GM21390 (cell line): Measurements from ENCODE around the gene ETFA.

Source experiments
- ATAC-seq: cut with Tn5 transposase; IDR thresholded peaks from one replicate; pipeline ENCODE4 v1.9.1; 2021; ENCODE audit not compliant: unreplicated experiment

The ETFA gene

GRCh38 chr15:76221085-76221767, 90.0 kb downstream of the ETFA start:
- no peak for ATAC-seq

GRCh38 chr15:76217882-76218217, 93.4 kb downstream of the ETFA start:
- ATAC-seq, result no peak

DNA sequence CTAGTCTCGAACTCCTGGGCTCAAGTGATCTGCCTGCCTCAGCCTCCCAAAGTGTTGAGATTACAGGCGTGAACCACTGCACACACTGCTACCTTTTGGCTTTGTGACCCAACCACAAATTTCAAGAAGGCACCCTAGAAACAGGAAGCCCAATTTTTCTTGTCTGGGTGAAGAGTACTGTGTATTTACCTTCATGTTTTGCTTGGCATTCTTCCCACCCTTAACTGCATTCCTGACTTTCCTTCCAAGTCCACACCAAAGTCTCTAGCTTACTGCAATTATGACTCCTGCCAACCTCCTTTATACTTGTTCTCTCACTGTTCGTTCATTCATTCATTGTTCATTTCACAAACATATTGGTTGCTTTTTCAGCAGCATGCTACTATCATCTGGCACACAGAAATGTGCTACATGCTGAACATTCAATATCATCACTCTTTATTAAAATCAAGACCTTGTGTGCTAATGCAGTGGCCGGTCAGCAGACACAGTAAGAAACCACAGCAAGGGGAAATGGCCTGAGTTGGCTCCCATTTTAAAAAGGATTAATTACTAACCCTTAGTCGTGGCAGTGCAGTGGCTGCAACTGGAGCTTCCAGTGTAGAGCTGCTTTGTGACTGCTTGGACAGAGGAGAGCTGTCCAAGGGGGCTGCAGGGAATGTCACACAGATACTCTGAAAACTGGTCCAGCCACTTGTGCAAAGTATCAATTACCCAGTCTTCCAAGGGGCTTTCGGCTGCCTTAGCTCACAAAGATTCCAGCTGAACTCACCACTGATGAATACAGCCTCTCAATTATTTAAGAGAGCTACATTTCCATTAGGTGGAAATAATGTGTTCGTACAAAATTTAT, 94.0 kb downstream of the ETFA start:
- no peak for ATAC-seq

GRCh38 chr15:76215634-76216033, 95.6 kb downstream of the ETFA start:
- no peak for ATAC-seq

GRCh38 chr15:76209942-76210341, 101.3 kb downstream of the ETFA start:
- ATAC-seq, result no peak

DNA sequence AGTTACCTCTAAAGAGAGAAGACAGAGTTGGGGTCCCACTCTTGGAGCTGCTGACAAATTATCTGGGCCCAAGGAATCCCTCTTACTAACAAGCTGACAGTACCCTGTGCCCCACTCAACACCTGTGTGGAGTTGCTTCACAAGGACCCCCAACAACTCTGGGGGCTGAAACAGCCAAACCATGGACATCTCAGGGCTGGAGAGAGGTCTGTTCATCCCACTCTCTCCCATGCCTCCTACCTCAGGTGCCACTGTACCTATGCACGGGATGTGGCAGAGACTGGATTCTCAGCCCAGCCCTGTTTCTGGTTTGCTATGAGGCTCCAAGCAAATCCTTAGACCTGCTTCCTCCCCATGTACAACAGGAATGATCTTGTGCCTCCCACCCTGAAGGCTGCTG, 101.7 kb downstream of the ETFA start:
- no peak for ATAC-seq

DNA sequence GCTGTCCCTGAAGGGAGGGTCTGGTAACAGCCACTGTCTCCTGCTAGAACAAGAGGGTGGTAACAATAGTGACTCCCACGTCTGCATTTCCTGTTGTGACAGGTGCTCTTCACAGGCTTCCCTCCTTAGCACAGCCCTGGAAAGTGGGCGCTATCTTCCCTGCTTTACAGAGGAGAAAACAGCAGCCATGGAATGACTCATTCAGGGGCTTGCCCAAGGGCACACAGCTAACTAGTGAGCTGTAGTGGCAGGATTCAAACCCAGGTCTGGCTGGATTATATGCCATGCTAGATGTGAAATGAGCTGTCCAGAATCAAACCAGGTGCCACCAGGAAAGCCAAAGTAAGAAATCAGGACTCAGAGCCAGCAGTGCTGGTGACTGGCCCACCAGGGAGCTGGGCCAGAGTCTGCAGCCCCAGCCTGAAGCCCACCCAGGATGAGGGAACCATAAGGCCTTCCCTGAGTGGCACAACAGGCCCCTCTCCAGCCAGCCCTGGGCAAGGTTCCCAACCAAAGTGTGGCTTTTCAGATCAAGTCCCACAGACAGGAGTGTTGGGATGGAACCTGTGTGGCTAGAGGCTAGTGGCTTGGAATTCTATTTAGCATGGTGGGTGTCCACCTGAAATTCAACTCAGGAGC, 102.4 kb downstream of the ETFA start:
- no peak for ATAC-seq

DNA sequence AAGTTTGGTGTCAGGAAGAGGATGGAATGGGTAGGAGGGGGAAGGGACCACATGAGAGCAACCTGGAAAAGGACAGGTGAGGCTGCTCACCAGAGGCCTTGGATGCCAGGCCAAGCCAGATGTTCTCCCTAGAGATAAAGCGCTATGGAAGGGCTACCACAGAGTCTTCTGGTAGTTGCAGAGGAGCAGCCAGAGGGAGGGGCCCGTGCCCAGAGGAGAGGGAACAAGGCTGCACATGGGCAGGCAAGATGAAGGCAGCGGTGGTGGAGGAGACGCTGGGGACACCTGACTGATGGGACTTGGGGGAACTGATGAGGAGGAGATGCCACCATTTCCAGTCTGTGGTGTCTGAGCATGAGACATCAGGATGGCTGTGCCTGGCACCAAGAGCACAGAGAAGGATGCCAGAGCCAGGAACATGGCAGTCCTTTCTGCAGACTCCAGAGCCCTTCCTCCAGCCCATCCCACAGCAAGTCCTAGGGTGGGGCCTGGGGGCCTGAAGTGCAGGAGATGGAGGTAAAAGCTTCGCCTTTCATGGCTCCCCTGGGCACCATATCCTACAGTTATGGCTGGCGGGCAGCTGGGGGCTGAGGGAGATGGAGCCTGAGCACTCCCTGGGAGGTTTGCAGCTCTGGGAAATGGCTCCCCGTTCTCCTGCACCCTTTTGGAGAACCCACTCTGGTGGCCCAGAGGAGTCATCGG, 103.0 kb downstream of the ETFA start:
- ATAC-seq, result no peak

DNA sequence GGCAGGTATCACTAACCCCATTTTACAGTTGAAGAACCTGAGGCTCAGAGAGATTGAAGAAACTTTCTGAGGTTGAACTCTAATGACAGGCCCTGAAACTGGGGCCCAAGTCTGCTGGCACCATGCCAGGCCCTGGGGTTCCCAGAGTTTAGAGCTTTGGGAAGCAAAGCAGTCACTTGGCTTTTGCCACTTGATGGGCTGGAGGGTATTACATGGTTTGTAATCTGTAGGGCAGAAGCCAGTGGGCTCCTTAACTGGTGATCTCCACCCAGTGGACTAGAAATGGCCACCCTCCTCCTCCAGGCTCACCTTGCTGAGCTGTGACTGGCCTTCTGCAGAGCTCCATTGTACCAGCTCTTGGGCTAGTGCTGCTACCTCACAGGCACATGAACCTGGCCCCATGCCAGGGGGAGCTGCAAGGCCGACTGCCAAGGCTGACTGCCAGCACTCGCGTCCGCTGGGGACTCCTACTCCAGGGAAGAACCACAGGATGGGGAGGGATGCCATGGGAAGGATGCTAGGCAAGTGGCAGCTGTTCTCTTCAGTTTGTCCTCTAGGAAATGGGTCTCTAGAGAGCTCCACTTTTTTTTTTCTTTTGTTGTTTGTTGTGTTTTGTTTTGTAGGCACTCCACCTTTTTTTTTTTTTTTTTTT, 104.8 kb downstream of the ETFA start:
- no peak for ATAC-seq

- no peak for ATAC-seq
These were observed 106.3 kb downstream of the ETFA start for GRCh38 chr15:76204916-76205460.

DNA sequence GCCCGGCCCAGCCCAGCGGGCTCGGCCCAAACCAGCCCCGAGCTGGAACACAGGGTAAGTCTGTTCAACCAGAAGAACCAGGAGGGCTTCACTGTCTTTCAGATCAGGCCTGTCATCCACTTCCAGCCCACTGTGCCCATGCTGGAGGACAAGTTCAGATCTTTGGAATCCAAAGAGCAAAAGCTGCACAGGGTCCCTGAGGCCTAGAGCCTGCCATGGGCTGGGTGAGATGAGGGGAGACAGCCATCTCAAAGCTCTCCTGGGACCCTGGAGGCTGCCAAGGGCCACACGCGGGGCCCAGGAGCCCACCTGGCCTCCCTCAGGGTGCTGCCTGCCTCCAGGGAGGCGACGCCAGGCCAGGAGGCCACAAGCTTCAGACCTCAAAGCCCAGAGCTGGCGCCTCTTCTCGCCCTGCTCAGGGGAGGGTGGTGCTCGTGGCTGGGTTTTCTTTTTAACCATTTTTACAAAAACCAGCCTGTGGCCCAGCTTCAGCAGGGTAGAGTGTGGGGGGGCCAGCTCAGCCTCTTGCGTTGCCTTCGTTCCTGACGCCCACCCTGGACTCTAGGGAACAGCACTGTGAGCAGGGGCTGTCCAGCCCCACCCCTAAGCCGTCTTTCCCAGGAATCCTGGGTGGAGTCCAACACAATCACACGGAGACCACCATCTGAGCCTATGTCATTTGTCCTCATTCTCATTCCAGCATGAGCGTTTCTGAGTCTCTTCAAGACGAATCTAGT, 107.0 kb downstream of the ETFA start:
- no peak for ATAC-seq

DNA sequence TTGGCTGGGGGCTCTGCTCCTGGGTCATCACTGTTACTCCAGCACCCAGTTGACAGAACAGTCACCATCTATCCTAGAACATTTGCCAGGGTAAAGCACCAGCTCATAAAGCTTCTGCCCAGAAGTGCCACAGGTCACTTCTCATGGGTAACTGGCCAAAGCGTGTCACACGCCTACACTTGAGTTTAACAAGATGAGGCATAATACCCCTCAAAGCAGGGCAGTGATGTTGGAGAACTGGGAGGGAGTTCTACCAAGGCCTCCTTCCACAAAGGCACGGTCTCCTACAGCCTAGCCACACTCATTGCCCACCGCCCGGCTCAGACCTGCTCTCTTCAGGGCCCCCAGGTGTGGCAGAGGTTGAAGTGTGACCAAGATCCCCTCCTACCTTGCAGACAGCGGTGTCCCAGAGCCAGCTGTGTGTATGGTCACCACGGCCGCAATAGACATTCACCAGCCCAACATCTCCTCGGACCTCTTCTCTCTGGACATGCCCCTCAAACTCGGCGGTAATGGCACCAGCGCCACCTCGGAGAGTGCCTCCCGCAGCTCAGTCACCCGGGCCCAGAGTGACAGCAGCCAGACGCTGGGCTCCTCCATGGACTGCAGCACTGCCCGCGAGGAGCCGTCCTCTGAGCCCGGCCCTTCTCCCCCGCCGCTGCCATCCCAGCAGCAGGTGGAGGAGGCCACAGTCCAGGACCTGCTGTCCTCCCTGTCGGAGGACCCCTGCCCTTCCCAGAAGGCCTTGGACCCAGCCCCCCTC, 107.7 kb downstream of the ETFA start:
- ATAC-seq, result no peak

DNA sequence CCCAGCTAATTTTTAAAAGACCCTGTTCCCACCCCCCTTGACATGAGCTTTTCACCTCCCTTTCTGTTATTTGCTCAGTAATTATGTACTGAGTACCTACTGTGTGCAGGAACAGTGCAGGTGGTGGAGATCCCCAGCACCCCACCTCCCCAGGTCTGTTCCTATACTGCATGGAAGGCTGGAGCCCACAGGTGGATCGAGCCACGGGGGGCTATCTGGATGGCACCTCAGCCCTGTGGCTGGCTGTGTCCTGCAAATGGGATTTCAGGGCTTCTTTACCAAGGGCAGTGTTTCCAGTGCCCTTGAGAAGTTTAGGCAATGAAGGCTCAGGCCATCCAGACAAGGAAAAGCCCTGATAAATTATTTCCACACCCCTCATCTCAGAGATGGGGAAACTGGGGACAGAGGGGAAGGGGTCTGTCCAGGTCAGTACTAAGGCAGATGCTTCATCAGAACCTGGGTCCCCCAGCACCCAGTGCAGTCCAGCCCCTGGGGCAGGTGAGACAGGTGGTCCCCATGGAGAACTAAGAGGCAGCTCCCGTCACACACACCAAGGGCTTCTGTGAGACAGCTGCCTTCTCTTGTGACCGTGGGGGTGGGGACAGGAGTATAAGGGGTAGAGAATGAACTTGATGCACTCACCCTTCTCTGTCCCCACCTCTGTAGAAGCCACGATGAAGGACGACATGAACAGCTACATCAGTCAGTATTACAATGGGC, 109.6 kb downstream of the ETFA start:
- ATAC-seq, result no peak

GRCh38 chr15:76200641-76201105, 110.6 kb downstream of the ETFA start:
- ATAC-seq, result no peak

- no peak for ATAC-seq
These were observed 111.2 kb downstream of the ETFA start for GRCh38 chr15:76200083-76200465.

GRCh38 chr15:76199106-76200082, 111.9 kb downstream of the ETFA start:
- no peak for ATAC-seq

- no peak for ATAC-seq
These were observed 112.7 kb downstream of the ETFA start for GRCh38 chr15:76198456-76199105.
